H1 (cell line): ENCODE measurements around the gene TEX2.

Experiments
- EZH2 ChIP-seq: fragments of 200-600 bp; sonication (generic); IDR thresholded peaks from 2 replicates; pipeline ENCODE4 v1.7.1; 2012; ENCODE audit warnings: low read depth, mild to moderate bottlenecking, moderate library complexity, low read length, inconsistent platforms; ENCODE audit not compliant: severe bottlenecking
- TF ChIP-seq, protein P1 (sequence below): IDR thresholded peaks from 2 replicates; pipeline ENCODE4 v1.6.1; 2011; ENCODE audit warnings: low read length, improper control_type of control experiment

DNA sequence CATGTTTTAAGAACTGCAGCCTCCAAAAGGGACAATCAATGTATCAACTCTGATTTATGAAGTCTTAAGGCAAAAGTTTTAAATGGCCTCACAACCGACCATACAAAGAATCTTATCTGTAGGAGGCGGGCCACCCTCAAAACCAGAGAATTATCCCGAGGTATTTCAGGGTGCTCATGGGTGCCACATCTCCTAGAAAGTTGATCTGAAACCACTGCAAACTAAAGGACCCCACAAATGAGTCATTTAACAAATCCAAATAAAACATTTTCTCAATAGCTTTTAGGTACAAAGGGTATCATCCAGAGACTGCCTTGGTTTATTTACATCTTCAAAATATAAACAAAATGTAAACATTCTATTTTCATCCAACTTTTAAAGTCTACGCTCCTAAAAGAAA is 139.9 kb downstream of the TEX2 start:
- no peak for TF ChIP-seq EZH2
- TF ChIP-seq, protein P1, sequence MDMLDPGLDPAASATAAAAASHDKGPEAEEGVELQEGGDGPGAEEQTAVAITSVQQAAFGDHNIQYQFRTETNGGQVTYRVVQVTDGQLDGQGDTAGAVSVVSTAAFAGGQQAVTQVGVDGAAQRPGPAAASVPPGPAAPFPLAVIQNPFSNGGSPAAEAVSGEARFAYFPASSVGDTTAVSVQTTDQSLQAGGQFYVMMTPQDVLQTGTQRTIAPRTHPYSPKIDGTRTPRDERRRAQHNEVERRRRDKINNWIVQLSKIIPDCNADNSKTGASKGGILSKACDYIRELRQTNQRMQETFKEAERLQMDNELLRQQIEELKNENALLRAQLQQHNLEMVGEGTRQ: no peak
